Measurements from ENCODE around the gene KCNJ9.

The KCNJ9 gene

DNA sequence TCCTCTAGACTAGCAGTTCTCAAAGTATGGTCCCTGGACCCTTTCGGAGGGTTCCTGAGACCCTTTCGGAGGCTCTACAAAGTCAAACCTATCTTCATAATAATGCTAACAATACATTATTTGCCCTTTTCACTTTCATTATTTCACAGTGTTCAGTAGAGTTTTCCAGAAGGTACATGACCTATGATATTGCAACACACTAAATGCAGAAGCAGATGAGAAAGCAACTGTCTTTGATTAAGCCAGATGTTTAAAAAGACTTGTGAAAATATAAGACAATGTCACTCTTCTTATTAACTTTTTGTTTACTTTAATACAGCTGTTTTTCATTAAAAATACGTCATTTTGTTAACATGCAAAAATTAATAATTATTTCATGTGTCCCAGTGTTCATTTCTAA, 17.2 kb upstream of the KCNJ9 start:
- no peak for DNase-seq (ENCODE audit: low spot score)
- ChIA-PET CTCF (no interaction called here), POLR2A (ENCODE audit: low non-redundant PET) (no interaction called here)
- no peak overlapping the region for H3K27ac ChIP-seq
- TF ChIP-seq, protein P1, sequence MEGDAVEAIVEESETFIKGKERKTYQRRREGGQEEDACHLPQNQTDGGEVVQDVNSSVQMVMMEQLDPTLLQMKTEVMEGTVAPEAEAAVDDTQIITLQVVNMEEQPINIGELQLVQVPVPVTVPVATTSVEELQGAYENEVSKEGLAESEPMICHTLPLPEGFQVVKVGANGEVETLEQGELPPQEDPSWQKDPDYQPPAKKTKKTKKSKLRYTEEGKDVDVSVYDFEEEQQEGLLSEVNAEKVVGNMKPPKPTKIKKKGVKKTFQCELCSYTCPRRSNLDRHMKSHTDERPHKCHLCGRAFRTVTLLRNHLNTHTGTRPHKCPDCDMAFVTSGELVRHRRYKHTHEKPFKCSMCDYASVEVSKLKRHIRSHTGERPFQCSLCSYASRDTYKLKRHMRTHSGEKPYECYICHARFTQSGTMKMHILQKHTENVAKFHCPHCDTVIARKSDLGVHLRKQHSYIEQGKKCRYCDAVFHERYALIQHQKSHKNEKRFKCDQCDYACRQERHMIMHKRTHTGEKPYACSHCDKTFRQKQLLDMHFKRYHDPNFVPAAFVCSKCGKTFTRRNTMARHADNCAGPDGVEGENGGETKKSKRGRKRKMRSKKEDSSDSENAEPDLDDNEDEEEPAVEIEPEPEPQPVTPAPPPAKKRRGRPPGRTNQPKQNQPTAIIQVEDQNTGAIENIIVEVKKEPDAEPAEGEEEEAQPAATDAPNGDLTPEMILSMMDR (conservative IDR thresholded peaks at IDR 0.05; ENCODE audit: low read depth) = no peak

DNA sequence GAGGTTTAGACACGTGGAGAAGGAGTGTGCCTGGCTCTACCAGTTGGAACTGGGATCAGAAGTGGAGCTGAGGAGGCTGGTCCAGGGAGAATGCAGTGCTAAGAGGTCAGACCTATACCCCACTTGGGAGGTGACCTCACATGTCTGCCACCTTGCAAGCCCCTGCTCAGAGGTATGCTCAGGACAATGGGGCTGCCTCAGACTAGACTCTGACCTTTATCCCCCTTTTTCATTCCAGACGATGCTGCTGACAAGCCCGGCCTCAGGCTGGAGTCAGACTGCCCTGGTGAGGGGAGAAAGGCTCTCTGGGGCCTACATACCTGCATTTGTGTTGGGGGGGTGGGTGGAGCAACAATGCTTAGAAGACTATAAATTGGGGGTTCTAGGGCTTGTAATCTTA, 16.6 kb upstream of the KCNJ9 start:
- TF ChIP-seq, protein P1 (conservative IDR thresholded peaks at IDR 0.05; ENCODE audit: low read depth) = no peak
- DNase-seq (ENCODE audit: low spot score) = no peak
- H3K27ac ChIP-seq = no peak overlapping the region
- ChIA-PET POLR2A (ENCODE audit: low non-redundant PET) (no interaction called here), CTCF (no interaction called here)

DNA sequence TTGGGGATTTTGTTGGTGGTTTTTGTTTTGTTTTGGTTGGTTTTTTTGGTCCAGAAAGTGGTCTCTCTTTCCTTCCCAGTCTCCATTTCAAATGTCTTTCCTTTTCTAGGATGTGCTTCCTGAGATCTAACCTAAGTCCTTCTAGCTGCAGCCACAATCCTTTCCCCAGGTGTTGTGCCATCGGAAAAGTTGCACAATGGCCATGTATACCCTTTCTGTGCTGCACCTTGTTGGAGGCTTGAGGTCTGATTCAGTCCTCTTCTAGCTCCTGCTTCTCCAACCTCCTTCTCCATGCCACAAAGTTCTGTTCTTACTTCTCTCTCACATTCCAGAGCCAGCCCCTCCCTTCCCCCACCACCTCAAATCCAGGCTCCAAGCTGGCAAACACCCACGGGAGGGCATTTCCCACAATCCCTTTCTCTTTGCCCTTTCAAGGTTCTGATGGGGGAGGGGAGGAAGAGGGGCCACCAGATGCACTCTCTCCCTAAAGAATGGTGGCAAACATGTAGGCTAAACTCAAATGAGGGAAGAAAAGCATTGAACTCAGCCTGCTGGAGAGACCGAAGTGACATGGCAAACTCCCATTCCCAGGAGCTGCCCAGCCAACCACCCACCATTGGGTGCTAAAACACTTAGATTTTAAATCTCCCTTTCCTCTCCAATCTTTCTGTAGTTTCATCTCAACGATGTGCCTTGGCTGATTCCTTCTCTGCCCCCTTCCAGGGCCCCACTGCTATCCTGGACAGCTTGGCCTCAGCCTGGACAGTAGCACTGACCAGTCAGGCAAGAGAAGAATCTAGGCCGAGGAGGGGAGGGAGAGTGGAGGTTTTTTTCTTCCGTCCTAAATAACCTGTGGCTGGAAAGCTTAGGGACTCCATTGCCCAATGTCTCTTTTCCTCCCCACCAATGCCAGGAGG, 14.3 kb upstream of the KCNJ9 start:
- ChIA-PET POLR2A (ENCODE audit: low non-redundant PET) (no interaction called here), CTCF (interaction anchor here (0.6 to 2.4 kb wide), 4 partner anchors 9 to 149 kb away, joined by 3 to 8 read pairs (median 3); no protein-coding TSS in a partner anchor)
- H3K27ac ChIP-seq = no peak overlapping the region
- TF ChIP-seq, protein P1 (conservative IDR thresholded peaks at IDR 0.05; ENCODE audit: low read depth) = no peak
- no peak for DNase-seq (ENCODE audit: low spot score)

DNA sequence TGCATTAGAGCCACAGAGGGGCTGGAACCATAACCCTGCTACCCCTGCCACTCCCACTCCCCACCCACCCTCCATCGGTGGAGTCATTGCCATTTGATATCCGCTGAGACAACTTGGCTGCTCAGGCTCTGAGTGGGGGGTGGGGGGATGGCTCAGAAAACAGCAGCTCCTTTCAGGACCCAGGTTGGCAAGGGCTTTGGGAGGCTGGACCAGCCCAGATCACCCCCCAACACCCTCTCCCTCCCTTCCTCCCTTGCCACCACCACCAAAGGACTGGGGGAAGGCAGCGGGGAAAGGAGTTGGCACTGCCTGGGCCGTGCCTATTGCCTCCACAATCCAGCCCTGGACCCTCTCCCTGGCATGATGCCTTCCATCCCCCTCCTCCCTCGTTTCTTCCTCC, 13.1 kb upstream of the KCNJ9 start:
- TF ChIP-seq, protein P1 (conservative IDR thresholded peaks at IDR 0.05; ENCODE audit: low read depth) = no peak
- no peak overlapping the region for H3K27ac ChIP-seq
- ChIA-PET POLR2A (ENCODE audit: low non-redundant PET) (no interaction called here), CTCF (interaction anchor here (0.8 to 2.4 kb wide), 2 partner anchors 17 to 62 kb away, joined by 4 to 8 read pairs; no protein-coding TSS in a partner anchor)
- DNase-seq (ENCODE audit: low spot score) = no peak

DNA sequence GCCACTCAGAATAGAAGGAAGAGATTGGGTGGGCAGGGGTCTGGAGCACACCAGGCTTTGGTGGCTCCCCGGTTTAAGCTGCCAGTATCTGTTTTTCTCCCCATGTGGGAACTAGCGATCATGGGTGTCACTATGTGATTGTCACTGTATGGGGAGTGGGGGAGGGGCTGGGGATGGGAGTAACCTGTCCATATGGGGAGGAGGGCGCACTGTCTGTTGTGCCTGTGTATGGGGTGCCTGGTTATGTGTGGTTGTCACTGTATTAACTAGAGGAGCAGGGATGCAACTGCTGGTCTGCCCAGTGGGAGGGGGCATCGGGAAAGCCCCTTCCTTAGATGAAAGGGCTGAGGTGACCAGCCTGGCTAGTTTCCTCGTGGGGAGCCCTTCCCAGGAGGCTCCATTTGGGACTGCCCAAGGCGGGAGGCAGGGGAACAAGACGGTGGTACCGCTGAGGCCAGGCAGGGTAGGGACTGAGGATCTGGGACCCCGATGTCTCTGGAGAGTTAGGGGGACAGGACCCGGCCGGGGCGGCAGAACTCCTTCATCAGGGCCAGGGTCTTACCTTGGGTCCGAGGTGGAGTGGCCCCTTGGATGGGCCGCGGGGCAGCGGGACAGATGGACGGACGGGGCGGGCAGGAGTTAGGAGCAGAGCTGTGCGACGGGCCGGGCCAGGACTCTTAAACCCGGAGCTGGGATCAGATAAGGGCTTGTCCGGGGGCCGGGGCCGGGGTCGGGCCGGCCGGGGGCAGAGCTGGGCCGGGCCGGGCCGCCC, 11.7 kb upstream of the KCNJ9 start, which contains the start of gene KCNJ10:
TSS of gene KCNJ10 (minus strand) at position 701 of the 772 bp plus-strand sequence. CDS start 27,628 bp downstream, outside the sequence.
- ChIA-PET POLR2A (ENCODE audit: low non-redundant PET) (no interaction called here), CTCF (interaction anchor here (0.7 to 1.0 kb wide), 2 partner anchors 9 to 26 kb away, joined by 4 to 6 read pairs; no protein-coding TSS in a partner anchor)

More for the DNA sequence above, 11.7 kb upstream of the KCNJ9 start, which contains the start of gene KCNJ10:
- no peak for DNase-seq (ENCODE audit: low spot score)
- TF ChIP-seq, protein P1 (conservative IDR thresholded peaks at IDR 0.05; ENCODE audit: low read depth) = no peak
- H3K27ac ChIP-seq = no peak within 1 kb of the TSS

Measured in RWPE1 (cell line).